IPS-20b (cell line): Measurements from ENCODE around the gene DESI1.
"Not testable (repeated sequence)": the region's sequence is repeated elsewhere in the genome, so short reads cannot be mapped to it uniquely, and the experiment has no call there.

Experiments used
- H3K27ac ChIP-seq: one replicate; pipeline ENCODE4 v1.5.1; 2013; ENCODE audit warnings: low read length
- H3K27me3 ChIP-seq: 2 replicates; pipeline ENCODE4 v1.6.1; 2013; ENCODE audit warnings: mild to moderate bottlenecking, low read length, inconsistent platforms; ENCODE audit not compliant: insufficient read depth
- H3K36me3 ChIP-seq: 2 replicates; pipeline ENCODE4 v1.6.1; 2013; ENCODE audit warnings: low read depth, mild to moderate bottlenecking, inconsistent platforms, low read length, moderate library complexity; ENCODE audit not compliant: insufficient read depth
- H3K4me1 ChIP-seq: 2 replicates; pipeline ENCODE4 v1.6.1; 2013; ENCODE audit warnings: mild to moderate bottlenecking, control low read depth, inconsistent platforms, low read length, moderate library complexity; ENCODE audit not compliant: insufficient read depth
- H3K4me3 ChIP-seq: 2 replicates; pipeline ENCODE4 v1.5.1; 2013; ENCODE audit warnings: mild to moderate bottlenecking, low read length, inconsistent platforms
- H3K9ac ChIP-seq: 2 replicates; pipeline ENCODE4 v1.6.1; 2013; ENCODE audit warnings: low read depth, mild to moderate bottlenecking, inconsistent platforms, low read length, moderate library complexity
- H3K9me3 ChIP-seq: 2 replicates; pipeline ENCODE4 v1.6.1; 2013; ENCODE audit warnings: mild to moderate bottlenecking, low read depth, low read length, inconsistent platforms; ENCODE audit not compliant: insufficient read depth

The DESI1 gene

DNA sequence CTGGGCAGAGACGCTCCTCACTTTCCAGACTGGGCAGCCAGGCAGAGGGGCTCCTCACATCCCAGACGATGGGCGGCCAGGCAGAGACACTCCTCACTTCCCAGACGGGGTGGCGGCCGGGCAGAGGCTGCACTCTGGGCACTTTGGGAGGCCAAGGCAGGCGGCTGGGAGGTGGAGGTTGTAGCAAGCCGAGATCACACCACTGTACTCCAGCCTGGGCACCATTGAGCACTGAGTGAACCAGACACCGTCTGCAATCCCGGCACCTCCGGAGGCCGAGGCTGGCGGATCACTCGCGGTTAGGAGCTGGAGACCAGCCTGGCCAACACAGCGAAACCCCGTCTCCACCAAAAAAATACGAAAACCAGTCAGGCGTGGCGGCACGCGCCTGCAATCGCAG is 10.8 kb upstream of the DESI1 start:
- H3K4me3 ChIP-seq, H3K9me3 ChIP-seq, H3K27ac ChIP-seq, H3K9ac ChIP-seq, H3K4me1 ChIP-seq, H3K27me3 ChIP-seq: not testable (repeated sequence)
- peaks cover 89% of the 10 kb centered on the region for H3K36me3 ChIP-seq

DNA sequence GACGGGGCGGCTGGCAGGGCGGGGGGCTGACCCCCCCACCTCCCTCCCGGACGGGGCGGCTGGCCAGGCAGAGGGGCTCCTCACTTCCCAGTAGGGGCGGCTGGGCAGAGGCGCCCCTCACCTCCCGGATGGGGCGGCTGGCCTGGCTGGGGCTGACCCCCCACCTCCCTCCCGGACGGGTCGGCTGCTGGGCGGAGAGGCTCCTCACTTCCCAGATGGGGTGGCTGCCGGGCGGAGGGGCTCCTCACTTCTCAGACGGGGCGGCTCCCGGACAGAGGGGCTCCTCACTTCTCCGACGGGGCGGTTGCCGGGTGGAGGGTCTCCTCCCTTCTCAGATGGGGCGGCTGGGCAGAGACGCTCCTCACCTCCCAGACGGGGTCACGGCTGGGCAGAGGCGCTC is 10.3 kb upstream of the DESI1 start:
- not testable (repeated sequence) for H3K27me3 ChIP-seq, H3K4me1 ChIP-seq, H3K4me3 ChIP-seq, H3K9me3 ChIP-seq, H3K9ac ChIP-seq, H3K27ac ChIP-seq
- H3K36me3 ChIP-seq = peaks cover 88% of the 10 kb centered on the region

DNA sequence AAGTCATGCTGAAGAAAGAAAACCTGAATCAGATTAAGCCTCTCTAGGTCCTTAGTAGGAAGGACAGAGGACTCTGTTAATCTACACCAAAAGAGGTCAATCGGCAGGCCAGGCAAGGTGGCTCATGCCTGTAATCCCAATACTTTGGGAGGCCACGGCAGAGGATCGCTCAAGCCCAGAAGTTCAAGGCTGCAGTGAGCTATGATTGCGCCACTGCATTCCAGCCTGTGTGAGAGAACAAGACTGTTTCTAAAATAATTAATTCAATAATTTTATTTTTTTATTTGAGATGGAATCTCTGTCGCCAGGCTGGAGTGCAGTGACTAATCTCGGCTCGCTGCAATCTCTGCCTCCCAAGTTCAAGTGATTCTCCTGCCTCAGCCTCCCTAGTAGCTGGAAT is 4.7 kb upstream of the DESI1 start:
- Histone ChIP-seq H3K9me3 (no peaks in the 10 kb centered on the region), H3K27me3 (no peaks in the 10 kb centered on the region), H3K4me3 (no peak overlapping the region), H3K4me1 (peaks cover 4% of the 10 kb centered on the region; the same call in 1 of the 2 replicates), H3K9ac (no peak overlapping the region), H3K36me3 (peaks cover 76% of the 10 kb centered on the region), H3K27ac (no peak overlapping the region)

DNA sequence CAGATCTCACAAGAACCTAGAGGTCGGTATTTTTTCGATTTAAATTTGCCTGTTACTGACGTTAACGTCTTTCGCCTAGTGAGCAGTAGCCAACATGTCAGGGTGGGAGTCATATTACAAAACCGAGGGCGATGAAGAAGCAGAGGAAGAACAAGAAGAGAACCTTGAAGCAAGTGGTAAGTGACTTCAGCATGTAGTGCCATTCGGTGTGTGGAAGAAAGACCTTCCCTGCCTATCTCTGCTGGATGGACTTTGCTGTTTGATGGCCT is 1.0 kb upstream of the DESI1 start:
- Histone ChIP-seq H3K4me3 (peak overlapping the region; percentile 79), H3K27me3 (no peaks in the 10 kb centered on the region), H3K9ac (peak overlapping the region; percentile 96), H3K36me3 (peaks cover 39% of the 10 kb centered on the region), H3K4me1 (peaks cover 12% of the 10 kb centered on the region; the same call in 1 of the 2 replicates), H3K9me3 (no peaks in the 10 kb centered on the region), H3K27ac (peak overlapping the region; percentile 95)

DNA sequence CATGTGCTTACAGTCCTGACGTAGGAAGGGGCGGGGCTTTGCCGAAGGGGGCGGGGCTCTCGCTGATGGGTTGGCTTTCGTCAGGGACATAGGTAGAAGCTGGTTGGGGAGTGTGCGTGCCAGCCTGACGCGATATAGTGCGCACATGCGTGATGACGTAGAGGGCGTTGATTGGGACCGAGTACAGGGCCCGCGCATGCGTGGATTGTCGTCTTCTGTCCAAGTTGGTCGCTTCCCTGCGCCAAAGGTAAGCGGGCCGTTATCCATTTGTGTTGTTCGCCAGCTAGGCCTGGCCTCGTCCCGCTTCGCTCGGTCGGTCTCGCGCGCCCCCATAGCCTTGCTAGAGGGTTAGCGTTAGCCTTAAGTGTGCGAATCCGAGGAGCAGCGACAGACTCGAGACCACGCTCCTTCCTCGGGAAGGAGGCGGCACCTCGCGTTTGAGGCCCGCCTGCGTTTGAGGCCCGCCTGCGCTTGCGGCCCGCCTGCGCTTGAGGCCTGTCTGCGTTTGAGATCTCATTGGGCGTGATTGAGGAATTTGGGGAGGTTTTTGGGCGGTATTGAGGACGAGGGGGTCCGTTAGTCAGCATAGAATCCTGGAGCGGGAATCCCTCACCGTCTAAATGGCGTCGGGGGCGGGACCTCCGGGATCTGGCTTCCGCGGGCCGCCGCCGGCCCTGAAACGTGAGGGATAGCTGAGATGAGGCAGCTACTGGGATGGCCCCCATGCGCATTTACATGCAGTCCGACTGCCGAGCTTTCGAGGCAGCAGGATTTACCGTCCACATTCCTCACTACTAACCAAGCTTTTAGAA is 462 bp upstream of the DESI1 start, which contains the start of gene XRCC6:
TSS of gene XRCC6 (plus strand) at position 197 of the 812 bp plus-strand sequence. CDS start 710 bp downstream, outside the sequence.
- H3K9ac ChIP-seq = peak within 1 kb of the TSS; percentile 96
- H3K4me1 ChIP-seq = peaks cover 12% of the 10 kb centered on the region; the same call in 1 of the 2 replicates
- H3K27ac ChIP-seq = peak within 1 kb of the TSS; percentile 95
- H3K27me3 ChIP-seq = no peaks in the 10 kb centered on the region
- peak within 1 kb of the TSS; percentile 79 for H3K4me3 ChIP-seq
- H3K36me3 ChIP-seq = peaks cover 34% of the 10 kb centered on the region
- H3K9me3 ChIP-seq = no peaks in the 10 kb centered on the region

DNA sequence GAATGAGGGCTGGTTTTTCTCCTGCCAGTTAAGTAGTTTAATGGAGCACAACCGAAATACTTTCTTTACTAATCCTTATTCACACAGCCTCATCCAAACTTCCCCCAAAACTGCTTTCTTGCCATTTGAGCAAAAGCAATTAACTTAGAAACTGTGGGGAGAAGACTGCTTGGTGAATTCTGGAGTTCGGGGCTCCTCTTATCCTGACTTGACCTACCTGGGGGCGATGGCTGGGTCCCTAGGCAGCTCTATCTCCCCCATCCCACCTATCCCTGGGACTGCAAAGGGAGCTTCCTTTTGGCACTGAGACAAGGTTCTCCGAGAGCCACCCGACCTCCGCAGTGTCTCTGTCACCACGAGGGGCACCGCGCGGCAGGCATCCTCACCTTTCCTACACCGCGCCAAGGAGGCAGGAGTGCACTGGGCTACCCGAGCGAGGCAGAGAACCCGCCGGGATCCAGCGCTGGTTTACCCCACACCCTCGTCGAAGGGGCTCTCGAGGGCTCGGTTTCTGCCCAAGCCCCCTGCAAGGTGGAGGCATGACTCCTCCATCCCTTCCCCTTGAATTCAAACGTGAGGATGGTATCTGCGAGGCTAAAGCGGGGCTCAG is 759 bp downstream of the DESI1 start:
- Histone ChIP-seq H3K27ac (peak overlapping the region; percentile 92), H3K27me3 (no peaks in the 10 kb centered on the region), H3K36me3 (peaks cover 23% of the 10 kb centered on the region), H3K9ac (peak overlapping the region; percentile 96), H3K4me3 (peak overlapping the region; percentile 79), H3K9me3 (no peaks in the 10 kb centered on the region), H3K4me1 (peaks cover 12% of the 10 kb centered on the region; the same call in 1 of the 2 replicates)

DNA sequence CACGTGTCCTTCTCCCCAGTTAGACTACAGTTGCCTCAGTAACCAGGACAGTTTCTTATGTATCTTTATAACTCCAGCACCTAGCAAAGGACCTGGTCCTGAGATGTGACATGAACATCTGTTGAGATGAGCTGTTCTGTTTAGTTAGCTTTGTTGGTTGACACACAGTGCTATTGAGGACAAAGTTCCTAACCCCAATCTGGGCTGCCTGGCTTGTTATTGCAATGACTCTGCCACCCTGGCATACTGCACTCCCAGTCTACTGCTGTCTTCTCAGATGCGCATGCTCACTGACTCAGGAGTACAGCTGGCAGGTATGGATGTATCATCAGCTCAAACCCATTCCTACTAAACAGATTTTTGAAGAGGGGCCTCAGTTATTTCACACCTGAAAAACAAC is 7.4 kb downstream of the DESI1 start:
- Histone ChIP-seq H3K4me3 (no peak overlapping the region), H3K27me3 (no peaks in the 10 kb centered on the region), H3K9me3 (no peaks in the 10 kb centered on the region), H3K9ac (no peak overlapping the region), H3K36me3 (0 out of 2 replicates have a peak, but pooled peaks cover 4% of the 10 kb centered on the region), H3K4me1 (no peaks in the 10 kb centered on the region), H3K27ac (no peak overlapping the region)

DNA sequence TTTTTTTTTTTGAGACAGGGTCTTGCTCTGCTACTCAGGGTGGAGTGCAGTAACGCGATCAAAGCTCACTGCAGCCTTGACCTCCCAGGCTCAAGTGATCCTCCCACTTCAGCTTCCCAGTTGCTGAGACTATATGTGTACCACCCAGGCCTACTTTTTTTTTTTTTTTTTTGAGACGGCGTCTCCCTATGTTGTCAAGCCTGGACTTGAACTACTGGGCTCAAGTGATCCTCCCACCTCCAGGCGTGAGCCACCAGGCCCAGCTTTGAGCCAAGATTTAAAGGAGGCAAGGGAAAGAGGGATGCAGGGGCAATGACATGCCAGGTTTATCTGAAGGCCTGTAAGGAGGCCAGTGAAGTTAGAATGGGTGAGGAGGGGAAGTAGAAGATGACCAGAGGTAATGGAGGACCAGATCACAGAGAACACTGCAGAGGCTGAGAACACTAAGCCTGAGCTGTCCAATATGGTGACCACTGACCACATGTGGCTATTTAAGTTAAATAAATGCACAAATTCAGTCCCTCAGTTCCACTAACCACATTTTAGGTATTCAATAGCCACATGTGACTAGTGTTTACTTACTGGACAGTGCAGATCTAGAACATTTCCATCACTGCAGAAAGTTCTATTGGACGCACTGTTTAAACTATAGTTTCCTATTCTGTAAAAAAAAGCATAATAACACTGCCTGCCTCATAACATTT is 8.1 kb downstream of the DESI1 start:
- Histone ChIP-seq H3K9me3 (no peaks in the 10 kb centered on the region), H3K27ac (no peak overlapping the region), H3K36me3 (0 out of 2 replicates have a peak, but pooled peaks cover 4% of the 10 kb centered on the region)

DNA sequence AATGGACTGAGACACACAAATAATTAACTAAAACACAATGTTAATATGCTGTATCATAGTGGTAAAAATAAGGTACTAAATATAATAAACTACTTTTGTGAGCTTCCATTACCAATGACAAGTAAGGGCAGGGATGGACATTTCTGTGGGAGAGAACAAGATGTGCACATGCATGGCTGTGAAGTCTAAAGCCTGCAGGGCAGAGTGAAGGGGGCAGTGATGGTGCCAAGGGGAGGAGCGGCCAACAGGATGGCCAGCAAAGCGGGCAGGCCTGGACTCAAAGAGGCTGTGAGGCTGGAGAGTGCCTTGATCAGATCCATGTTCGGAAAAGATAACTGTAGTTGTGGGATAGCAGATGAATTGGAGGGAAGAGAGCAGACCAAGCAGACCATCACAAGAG is 12.5 kb downstream of the DESI1 start:
- Histone ChIP-seq H3K27ac (no peak overlapping the region), H3K27me3 (no peaks in the 10 kb centered on the region), H3K9ac (no peak overlapping the region), H3K36me3 (peaks cover 28% of the 10 kb centered on the region), H3K4me3 (no peak overlapping the region), H3K4me1 (no peaks in the 10 kb centered on the region), H3K9me3 (no peaks in the 10 kb centered on the region)

More for the DNA sequence above, 8.1 kb downstream of the DESI1 start:
- Histone ChIP-seq H3K9ac (no peak overlapping the region), H3K4me1 (no peaks in the 10 kb centered on the region), H3K4me3 (no peak overlapping the region), H3K27me3 (no peaks in the 10 kb centered on the region)

DNA sequence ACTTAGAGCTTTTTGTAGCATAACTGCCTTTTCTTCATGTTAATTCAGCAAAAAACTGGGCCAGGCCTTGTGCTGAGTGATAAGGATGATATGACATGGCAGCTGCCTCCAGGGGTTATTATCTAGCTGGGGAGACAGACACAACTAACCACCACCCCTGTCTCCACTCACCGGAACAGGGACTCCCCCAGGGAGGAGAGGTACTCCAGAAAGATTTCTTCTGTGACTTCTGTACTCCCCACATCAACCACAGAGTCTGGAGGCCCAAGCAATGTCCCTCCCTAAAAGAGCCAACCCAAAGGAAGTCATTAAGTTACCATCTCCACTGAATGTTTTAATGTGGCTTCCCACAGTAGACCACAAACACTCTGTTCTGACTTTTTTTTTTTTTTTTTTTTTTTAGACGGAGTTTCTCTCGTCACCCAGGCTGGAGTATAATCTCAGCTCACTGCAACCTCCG is 16.9 kb downstream of the DESI1 start:
- Histone ChIP-seq H3K4me3 (no peak overlapping the region), H3K9me3 (no peaks in the 10 kb centered on the region), H3K36me3 (peaks cover 57% of the 10 kb centered on the region), H3K9ac (no peak overlapping the region), H3K27me3 (no peaks in the 10 kb centered on the region), H3K27ac (no peak overlapping the region), H3K4me1 (no peaks in the 10 kb centered on the region)

DNA sequence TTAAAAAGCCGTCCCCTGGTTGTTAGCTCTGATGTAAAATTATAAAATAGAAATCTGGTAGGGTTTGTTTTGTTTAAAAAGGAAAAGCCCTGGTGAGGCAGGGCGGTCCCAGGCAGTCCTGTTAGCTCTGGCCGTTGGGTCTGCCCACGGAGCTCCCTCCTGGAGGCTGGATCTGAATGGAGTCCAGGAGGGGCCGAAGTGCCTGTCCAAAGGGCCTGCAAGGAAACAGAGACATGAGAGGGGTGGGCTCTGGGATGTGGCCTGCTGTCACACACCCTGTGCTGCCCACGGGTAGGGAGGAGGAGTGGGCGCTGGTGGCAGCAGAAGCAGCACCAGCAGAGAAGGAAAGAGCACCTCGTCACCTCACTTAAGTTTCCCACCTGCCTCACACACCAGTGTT is 19.9 kb downstream of the DESI1 start:
- Histone ChIP-seq H3K36me3 (peaks cover 48% of the 10 kb centered on the region), H3K9me3 (no peaks in the 10 kb centered on the region), H3K27me3 (no peaks in the 10 kb centered on the region), H3K27ac (no peak overlapping the region), H3K4me1 (no peaks in the 10 kb centered on the region), H3K9ac (no peak overlapping the region), H3K4me3 (no peak overlapping the region)
